Nephron (organoid): ENCODE data around the gene HERC6.

ENCODE experiments used
- H3K27ac Mint-ChIP-seq, 3 experiments: 2 replicates each; pipeline ENCODE4 v1.8.0; 2020; ENCODE audit warnings: mixed read lengths in 3 of 3, mild to moderate bottlenecking in 2 of 3, moderate library complexity in 1 of 3
- H3K27me3 Mint-ChIP-seq: 2 replicates; pipeline ENCODE4 v1.8.0; 2021; ENCODE audit warnings: low read depth, mild to moderate bottlenecking, moderate library complexity, mixed read lengths
- H3K36me3 Mint-ChIP-seq: 2 replicates; pipeline ENCODE4 v1.8.0; 2020; ENCODE audit warnings: low read depth, mixed read lengths
- H3K4me1 Mint-ChIP-seq: 2 replicates; pipeline ENCODE4 v1.8.0; 2020; ENCODE audit warnings: mixed read lengths
- H3K4me3 Mint-ChIP-seq, 3 experiments: 2 replicates each; pipeline ENCODE4 v1.8.0; 2020; ENCODE audit warnings: mild to moderate bottlenecking in 3 of 3, mixed read lengths in 3 of 3, moderate library complexity in 2 of 3
- H3K9me3 Mint-ChIP-seq: 2 replicates; pipeline ENCODE4 v1.8.0; 2020; ENCODE audit warnings: mixed read lengths
- CTCF ChIP-seq, 3 experiments: fragments of 200-600 bp; sonication (generic); IDR thresholded peaks; one replicate each; pipeline ENCODE4 v1.5.0; 2021; ENCODE audit warnings: antibody characterized with exemption in 3 of 3; ENCODE audit not compliant: unreplicated experiment in 3 of 3

Gene HERC6

GRCh38 chr4:88467392-88467791, 88.7 kb downstream of the HERC6 start:
- no peaks in the 10 kb centered on the region for H3K27me3 Mint-ChIP-seq
- H3K4me3 Mint-ChIP-seq: no peak overlapping the region
- H3K36me3 Mint-ChIP-seq: peaks cover 9% of the 10 kb centered on the region
- no peak for TF ChIP-seq CTCF (IDR thresholded peaks at IDR 0.05; ENCODE audit: unreplicated experiment in 3 of 3)
- no peaks in the 10 kb centered on the region for H3K4me1 Mint-ChIP-seq
- H3K27ac Mint-ChIP-seq: no peak overlapping the region
- no peaks in the 10 kb centered on the region for H3K9me3 Mint-ChIP-seq

- Mint-ChIP-seq H3K27ac (no peak overlapping the region), H3K9me3 (no peaks in the 10 kb centered on the region), H3K4me3 (no peak overlapping the region), H3K27me3 (no peaks in the 10 kb centered on the region), H3K4me1 (no peaks in the 10 kb centered on the region), H3K36me3 (no peaks in the 10 kb centered on the region)
- TF ChIP-seq CTCF (IDR thresholded peaks at IDR 0.05; ENCODE audit: unreplicated experiment in 3 of 3): no peak
Measured at GRCh38 chr4:88477229-88477860, 98.7 kb downstream of the HERC6 start.

DNA sequence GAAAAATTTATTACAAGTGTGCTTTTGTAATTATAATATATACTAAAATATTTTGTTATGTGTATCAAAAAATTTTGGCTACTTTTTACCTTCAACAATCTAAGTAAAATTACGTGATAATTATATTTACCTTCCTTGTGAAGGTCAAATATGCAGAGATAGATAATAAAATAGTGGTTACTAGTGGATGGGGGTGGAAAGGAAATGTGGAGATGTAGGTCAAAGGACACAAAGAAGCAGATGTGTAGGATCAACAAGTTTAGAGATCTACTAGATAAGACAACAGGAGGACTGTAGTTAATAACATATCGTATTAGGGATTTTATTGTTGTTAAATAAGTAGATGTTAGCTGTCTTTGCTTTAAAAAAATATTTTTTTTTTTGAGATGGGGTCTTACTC, 99.6 kb downstream of the HERC6 start:
- H3K9me3 Mint-ChIP-seq: no peaks in the 10 kb centered on the region
- H3K4me3 Mint-ChIP-seq: no peak overlapping the region
- H3K36me3 Mint-ChIP-seq: no peaks in the 10 kb centered on the region
- H3K27me3 Mint-ChIP-seq: no peaks in the 10 kb centered on the region
- TF ChIP-seq CTCF (IDR thresholded peaks at IDR 0.05; ENCODE audit: unreplicated experiment in 3 of 3): no peak
- H3K27ac Mint-ChIP-seq: no peak overlapping the region
- no peaks in the 10 kb centered on the region for H3K4me1 Mint-ChIP-seq

DNA sequence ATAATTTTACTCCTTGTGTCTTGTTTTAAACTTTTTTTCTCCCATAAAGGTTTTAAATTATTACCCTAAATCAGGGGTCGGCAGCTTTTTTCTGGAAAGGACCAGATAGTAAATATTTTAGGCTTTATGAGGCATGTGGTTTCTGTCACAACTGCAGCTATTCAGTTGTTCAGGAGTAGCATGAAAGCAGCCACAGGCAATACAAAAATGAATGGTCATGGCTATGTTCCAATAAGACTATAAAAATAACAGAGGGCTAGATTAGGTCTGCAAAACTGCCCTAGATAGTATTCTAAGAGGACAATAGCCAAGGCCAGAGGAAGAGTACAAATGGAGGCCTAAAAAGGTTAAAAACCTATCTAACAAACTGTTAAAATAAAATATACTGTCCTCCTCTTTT, 102.9 kb downstream of the HERC6 start:
- Mint-ChIP-seq H3K36me3 (no peaks in the 10 kb centered on the region), H3K4me1 (no peaks in the 10 kb centered on the region), H3K27me3 (no peaks in the 10 kb centered on the region), H3K27ac (peak overlapping the region in 2 of 3 experiments; percentile 27 to 73), H3K4me3 (no peak overlapping the region), H3K9me3 (no peaks in the 10 kb centered on the region)
- TF ChIP-seq CTCF (IDR thresholded peaks at IDR 0.05; ENCODE audit: unreplicated experiment in 3 of 3): no peak

DNA sequence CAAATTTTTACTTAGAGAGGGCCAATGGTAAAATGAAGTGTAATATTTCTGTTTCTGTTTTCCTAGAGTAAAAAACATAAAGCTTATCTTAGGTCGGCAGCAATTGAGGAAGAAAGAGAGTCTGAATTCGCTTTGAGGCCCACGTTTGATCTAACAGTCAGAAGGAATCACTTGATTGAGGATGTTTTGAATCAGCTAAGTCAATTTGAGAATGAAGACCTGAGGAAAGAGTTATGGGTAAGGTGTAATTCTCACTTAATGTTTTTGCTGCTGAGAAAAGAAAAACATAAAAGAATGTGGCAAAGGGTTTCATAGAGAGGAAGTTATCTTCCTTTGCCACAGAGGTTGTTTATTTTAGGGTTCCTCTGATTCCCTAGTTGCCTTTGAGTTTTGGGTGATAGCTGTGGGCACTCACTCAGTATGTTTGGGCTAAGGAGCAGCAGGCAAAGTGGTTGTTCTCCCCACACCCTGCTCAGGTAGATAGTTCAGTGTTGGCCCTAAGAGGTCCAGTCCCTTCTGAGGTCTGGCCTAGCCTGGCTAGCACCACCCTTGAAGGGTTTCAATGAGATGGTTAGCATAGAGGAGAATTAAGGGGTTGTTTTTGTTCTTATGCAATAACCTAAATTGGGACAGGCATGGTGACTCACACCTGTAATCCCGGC, 110.6 kb downstream of the HERC6 start:
- Mint-ChIP-seq H3K4me1 (no peaks in the 10 kb centered on the region), H3K27me3 (no peaks in the 10 kb centered on the region), H3K36me3 (no peaks in the 10 kb centered on the region), H3K4me3 (no peak overlapping the region), H3K27ac (no peak overlapping the region), H3K9me3 (no peaks in the 10 kb centered on the region)
- no peak for TF ChIP-seq CTCF (IDR thresholded peaks at IDR 0.05; ENCODE audit: unreplicated experiment in 3 of 3)
